Mammary epithelial cell (primary cell): ENCODE results near the gene CTAGE9.

ENCODE experiments used
- CTCF ChIP-seq, 2 donors: IDR thresholded peaks in 1 of 2; conservative IDR thresholded peaks in 1 of 2; 2 replicates each; pipeline ENCODE4 v1.5.1; 2011 to 2012; ENCODE audit warnings: inconsistent platforms in 2 of 2, low read length in 2 of 2, mild to moderate bottlenecking in 2 of 2, control low read depth in 1 of 2, low read depth in 1 of 2; ENCODE audit not compliant: insufficient read depth in 1 of 2; ENCODE audit errors: extremely low read depth in 1 of 2
- EZH2 ChIP-seq: IDR thresholded peaks from 2 replicates; pipeline ENCODE4 v1.6.1; 2012; ENCODE audit warnings: low read length, inconsistent platforms, borderline replicate concordance

- TF ChIP-seq CTCF (conservative IDR thresholded peaks at IDR 0.05 in 1 of 2, IDR thresholded peaks at IDR 0.05 in 1 of 2; ENCODE audit: extremely low read depth in 1 of 2, insufficient read depth in 1 of 2, low read depth in 1 of 2, low read length in 2 of 2) (no peak), EZH2 (no peak)
Measured at GRCh38 chr6:131724114-131724513, 13.3 kb upstream of the CTAGE9 start.
